SH-SY5Y (cell line): ENCODE results near the gene FOXJ3.

Experiments
- GATA2 ChIP-seq: IDR thresholded peaks from 2 replicates; pipeline ENCODE4 v1.6.1; 2011; ENCODE audit warnings: mild to moderate bottlenecking, low read depth, low read length
- GATA3 ChIP-seq: IDR thresholded peaks from 2 replicates; pipeline ENCODE4 v1.6.1; 2011; ENCODE audit warnings: low read depth, mild to moderate bottlenecking, low read length, moderate library complexity

DNA sequence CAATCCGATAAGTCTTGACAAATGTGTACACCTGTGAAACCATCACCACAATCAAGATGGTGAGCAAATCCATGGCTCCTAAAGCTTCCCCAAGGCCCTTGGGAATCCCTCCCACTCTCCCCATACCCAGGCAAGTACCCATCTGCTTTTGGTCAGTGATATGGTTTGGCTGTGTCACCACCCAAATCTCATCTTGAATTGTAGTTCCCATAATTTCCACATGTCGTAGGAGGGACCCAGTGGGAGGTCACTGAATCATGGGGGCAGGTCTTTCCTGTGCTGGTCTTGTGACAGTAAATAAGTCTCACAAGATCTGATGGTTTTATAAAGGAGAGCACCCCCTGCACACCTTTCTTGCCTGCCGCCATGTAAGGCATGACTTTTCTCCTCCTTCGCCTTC, 196.4 kb downstream of the FOXJ3 start:
- TF ChIP-seq GATA2 (no peak), GATA3 (no peak)
